ELF-1 (cell line): ENCODE measurements around the gene BMERB1.

Experiments used
- DNase-seq: peaks from one replicate; pipeline ENCODE4 v3.0.0-alpha.2; 2016; ENCODE audit warnings: low read depth, low spot score

The BMERB1 gene

DNA sequence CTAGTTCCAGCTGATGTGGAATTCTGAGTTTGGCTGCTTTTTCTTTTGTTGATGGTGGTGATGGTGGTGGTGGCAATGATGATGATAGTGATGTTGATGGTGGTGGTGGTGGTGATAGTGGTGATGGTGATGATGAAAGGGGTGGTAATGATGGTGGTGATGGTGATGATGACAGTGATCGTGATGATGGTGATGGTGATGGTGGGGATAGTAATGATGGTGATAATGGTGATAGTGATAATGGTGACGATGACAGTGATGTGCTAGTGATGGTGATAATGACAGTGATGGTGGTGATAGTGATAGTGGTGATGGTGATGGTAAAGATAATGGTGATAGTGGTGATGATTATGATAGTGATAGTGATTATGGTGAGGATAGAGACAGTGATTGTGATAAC lies 61.5 kb downstream of the BMERB1 start:
- no peak for DNase-seq

DNA sequence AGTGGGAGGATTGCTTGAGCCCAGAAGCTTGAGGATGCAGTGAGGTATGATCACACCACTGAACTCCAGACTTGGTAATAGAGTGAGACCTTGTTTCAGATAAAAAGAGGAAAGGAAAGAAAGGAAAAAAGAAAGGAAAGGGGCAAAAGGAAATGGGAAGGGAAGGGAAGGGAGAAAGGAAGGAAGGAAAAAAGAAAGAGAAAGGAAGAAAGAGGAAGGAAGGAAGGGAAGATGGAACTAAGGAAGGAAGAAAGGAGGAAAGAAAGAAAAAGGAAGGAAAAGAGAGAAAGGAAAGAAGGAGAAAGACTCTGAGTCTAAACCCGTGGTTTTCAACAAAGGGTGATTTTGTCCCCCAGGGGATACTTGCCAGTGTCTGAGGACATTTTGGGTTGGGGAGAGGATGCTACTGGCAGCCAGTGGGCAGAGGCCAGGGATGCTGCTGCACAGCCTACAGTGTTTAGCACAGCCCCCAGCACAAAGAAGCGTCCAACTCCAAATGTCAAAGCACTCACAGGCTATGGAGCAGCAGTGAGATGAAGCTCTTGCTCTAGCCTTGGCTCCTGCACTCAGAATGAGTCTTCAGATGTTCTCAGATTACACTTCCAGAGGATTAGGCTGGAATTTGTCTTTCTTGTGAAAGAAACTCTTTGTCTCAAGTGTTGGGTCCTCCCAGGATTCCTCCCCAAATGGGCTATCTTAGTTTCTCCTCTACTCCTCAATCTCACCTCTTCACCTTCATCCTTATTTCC lies 64.2 kb downstream of the BMERB1 start:
- DNase-seq: no peak

DNA sequence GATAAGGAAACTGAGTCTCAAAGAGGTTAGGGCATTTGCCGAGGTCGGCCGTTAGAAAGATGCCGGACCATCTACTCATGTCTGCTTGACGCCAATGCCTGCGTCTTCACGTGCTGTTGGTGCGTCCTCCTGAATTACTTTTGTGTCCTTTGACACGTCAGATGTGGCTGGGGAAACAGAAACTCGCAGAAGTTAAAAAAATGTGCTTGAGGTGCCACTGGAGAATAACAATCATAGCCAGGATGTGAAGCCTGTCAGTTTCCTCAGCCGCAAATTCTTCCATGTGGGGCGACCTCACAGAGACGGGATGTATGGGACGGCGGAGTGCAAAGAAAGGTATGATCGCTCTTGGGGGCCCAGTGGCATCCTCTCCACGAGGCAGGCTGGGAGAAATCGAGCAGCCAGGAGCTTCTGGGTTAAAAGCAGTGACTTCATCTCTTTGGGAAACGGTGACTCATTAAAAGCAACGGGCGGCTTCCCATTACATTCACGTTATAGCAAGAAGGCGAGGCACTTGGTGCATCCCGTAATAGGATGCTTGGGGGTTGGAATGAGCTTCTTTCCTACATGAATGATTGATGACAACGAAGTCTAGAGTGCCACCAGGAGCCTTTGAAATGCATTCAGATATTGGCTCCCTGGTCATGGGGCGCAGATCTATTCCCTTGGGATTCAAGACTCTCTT lies 67.8 kb downstream of the BMERB1 start:
- peak; percentile 59 for DNase-seq

DNA sequence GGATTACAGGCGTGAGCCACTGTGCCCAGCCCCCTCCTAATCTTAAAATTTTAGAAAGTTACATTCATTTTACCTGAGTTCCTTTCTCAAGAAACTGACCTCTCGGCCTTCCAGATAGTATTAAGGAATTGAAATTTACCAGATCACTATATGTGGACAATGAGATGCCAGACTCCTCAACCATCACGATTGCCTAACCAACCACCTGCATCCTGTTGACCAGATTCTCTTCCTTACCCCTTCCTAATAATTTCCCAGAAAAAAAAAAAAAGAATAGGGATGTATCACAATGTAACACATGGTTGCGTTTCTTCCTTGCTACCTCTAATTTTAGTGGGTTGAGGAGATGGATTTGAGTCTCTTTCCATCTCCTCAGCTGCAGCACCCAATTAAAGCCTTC lies 72.1 kb downstream of the BMERB1 start:
- no peak for DNase-seq

DNA sequence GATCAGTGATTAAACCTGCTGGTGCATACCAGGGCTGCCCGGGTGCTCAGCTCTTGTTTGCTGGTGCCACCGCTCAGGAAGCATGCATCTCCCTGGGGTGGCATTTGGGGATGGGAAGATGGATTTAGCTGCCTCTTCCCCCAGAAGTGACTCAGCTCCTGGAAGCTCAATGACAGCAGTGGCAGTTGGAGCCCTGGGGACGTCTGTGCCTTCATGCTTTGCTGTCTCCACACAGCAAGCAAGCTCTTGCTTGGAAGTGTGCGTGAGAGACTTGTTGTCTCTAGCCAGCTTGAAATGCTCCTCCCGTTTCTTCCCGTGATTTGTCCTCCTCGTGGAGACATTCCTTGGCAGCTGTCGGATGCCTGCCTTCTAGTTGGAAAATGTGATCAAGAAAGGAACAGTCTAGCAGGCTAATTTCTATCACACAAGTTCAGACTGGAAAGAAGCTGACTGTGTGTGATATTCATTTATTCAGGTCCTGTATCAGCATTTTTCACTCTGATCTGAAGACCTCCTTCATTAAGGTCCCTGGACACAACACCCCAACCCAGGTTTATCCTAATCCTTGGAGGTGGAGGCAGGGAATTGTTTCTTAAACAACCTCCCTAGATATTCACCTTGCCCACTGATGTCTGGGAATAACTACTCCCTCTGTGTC lies 73.0 kb downstream of the BMERB1 start:
- no peak for DNase-seq

DNA sequence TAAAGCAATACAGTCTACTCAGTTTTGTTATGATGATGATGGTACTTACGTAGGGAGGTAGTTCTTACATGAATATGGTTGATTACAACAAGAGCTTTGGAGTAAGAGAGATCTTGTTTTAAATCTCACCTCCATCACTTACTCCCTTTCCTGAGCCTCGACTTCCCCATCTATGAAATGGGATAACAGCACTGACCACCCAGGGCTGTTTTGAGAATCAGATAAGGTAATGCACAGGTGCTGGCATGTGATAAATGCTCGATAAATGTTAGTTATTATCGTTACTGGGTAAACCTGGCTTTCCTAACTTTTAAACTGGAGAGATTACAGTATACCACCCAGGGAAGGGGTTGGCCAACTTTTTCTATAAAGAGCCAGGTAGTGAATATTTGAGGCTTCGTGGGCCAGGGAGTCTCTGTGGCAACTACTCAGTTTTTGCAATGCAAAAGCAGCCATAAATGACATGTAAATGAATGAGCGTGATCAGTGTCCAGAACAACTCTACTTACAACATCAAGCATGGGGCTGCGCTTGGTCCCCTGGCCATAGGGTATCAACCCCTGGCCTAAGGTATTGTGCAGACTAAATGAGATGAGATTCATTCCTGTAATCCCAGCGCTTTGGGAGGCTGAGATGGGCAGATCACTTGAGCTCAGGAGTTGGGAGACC lies 73.7 kb downstream of the BMERB1 start:
- DNase-seq: no peak

DNA sequence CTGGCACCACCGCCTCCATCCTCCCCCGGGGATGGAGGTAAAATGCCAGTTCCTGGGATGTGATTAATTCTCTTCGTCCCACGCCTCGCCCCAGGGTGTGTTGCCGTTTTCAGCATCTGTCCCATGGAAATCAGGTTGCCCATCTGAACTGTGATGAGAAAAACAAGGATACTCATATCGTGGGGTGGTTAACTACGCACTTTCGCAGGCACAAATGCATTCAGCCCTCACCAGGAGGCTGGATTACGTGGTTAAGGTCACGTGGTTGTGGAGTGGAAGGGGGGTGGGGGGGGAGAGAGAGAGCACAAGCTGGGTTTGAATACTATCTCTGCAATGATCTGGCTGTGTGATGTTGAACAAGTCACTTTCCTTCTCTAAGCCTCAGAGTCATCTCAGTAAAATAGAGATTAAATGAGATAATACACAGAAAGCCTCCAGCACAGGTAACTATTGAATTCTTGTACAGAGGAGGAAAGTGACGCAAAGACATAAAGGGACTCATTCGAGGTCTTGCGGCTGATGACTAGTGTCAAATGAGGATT lies 74.7 kb downstream of the BMERB1 start:
- DNase-seq: peak; percentile 31

DNA sequence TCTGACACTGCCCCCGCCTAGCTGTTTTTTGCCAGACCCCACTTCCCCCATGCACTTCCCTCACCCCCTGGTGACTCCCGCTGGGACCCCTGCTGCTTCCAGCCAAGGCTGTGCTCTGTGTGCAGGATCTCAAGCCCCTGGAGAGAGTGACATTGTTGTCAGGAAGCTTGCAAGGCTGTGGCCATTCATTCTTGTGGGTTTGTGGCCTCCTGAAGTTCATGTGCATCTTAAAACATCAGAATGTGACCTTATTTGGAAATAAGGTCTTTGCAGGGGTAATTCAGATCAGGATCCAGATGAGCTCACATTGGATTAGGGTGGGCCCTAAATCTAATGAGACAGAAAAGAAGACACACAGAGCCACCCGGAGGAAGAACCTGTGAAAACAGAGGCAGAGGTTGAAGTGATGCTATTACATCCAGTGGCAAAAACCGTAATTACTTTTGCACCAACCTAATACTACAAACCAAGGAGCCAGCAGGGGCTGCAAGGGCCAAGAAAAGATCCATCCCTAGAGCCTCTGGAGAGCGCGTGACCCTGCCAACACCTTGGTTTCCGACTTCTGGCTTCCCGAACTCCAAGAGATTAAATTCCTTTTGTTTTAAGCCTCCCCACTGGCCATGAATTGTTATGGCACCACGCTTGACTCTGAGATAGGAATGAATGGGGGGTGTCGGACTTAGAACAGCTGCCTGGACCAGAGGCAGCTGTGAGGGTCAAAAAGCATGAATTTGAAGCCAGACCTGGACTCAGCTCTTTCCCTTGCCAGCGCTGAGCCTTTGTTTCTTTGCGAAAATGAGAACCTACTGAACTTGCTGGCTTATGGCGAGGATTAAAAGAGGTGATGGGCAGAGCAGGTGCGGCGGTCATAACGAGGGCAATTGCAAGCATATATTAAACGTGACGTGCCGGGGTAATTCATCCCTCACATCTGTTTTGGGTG lies 75.5 kb downstream of the BMERB1 start:
- peak; percentile 22 for DNase-seq

DNA sequence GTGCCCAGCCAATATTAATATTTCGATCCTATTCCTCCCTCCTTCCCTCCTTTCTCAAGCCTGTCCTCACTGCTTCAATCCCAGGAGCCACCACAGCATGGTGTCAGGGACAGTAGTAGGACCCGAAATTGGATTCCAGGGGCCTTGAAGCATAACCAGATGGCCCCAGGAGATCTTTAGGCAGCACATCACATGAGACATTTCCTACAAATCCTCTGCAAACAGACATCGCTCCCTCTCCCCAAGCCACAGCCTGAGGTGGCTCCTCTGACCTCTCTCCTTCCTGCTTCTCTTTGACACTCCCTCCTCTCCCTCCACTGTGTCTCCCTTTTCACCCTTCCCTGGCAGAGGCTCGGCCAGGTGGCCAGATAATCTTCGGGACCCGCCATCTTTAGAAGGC lies 76.6 kb downstream of the BMERB1 start:
- DNase-seq: no peak

DNA sequence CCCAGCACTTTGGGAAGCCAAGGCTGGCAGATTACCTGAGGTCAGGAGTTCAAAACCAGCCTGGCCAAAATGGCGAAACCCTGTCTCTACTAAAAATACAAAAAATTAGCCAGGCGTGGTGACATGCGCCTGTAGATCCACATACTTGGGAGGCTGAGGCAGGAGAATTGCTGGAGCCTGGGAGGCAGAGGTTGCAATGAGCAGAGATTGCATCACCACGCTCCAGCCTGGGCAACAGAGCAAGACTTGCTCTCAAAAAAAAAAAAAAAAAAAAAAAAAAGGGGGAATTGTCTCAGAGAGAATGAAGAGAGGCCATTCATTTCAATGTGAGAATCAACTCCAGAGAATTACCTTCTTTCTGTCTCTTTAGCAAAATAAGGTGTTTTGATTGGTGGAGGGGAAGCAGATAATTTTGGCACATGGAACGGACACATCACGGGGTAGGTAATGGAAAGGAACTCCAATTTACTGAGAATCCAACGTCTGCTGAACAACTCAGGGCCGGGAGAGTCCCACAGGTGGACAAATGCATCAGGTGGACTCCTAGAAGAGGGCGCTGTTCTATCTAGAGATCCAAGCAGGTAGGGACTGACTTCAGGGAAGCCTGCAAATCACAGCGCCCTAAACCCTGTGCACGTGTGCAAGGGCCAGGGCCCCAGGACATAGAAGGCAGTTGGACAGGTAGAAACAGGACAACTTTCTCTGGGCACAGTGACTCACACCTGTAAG lies 77.5 kb downstream of the BMERB1 start:
- no peak for DNase-seq

DNA sequence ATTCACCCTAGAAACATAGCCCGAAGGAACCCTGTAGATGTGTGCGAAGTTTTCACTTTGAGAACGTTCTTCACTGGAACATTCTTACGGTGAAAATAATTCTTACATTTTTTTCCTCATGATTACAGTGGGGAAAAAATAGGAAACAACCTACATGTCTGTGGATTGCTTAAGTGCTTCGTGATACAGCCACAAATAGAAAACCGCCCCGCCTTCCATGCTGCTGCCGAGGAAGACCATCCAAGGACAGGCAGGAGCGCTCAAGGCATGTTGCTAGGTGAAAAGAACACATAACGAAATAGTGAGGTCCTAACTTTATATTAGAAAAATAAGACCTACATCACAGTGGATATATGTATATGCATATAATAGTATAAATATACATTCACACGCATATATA lies 78.8 kb downstream of the BMERB1 start:
- DNase-seq: no peak

DNA sequence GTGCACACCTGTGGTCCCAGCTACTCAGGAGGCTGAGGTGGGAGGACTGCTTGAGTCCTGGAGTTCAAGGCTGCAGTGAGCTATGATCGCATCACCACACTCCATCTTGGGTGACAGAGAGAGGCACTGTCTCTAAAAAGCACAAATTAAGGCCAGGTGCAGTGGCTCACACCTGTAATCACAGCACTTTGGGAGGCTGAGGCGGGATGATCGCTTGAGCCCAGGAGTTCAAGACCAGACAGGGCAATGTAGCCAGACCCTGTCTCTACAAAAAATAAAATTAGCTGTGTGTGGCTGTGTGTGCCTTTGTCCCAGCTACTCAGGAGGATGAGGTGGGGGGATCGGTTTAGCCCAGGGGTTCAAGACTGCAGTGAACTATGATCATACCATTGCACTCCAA lies 81.6 kb downstream of the BMERB1 start:
- no peak for DNase-seq

DNA sequence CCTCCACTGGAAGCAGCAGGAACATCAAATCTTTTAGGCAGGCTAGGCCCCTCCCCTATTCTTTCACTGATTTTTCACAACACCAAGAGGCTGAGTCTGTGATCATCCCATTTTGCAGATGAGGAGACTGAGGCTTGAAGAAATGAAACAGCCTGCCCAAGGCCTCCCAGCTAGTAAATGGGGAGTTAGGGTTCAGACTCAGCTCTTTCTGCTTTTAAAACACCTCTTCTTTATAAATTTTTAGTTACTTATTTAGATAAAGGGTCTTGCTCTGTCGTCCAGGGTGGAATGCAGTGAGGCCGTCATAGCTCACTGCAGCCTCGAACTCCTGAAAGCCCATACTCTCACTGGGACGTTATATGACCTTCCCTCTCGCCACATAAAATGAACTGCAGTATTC lies 82.2 kb downstream of the BMERB1 start:
- no peak for DNase-seq

DNA sequence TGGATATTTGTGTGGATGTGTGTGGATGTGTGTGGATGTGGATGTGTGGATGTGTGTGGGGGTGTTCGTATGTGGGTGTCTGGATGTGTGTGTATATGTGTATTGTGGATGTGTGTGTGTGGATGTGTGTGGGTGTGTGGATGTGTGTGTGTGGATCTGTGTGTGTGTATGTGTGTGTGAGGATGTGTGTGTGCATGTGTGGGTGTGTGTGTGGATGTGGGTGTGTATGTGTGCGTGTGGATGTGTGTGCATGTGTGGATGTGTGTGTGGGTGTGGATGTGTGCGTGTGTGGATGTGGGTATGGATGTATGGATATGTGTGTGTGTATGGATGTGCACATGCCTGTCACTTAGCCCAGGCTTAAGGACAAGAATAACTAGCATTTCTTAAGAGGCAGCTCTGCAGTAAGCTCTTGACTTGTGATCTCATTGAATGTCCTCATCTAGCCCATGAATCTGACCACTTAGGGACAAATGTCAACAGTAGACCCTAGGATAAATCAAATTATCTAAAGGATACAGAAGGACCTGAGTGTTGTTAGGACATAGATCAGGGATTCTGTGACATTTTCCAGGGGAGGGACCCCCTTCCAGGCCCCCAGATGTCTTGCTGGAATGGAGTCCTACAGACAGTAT lies 83.5 kb downstream of the BMERB1 start:
- DNase-seq: no peak

DNA sequence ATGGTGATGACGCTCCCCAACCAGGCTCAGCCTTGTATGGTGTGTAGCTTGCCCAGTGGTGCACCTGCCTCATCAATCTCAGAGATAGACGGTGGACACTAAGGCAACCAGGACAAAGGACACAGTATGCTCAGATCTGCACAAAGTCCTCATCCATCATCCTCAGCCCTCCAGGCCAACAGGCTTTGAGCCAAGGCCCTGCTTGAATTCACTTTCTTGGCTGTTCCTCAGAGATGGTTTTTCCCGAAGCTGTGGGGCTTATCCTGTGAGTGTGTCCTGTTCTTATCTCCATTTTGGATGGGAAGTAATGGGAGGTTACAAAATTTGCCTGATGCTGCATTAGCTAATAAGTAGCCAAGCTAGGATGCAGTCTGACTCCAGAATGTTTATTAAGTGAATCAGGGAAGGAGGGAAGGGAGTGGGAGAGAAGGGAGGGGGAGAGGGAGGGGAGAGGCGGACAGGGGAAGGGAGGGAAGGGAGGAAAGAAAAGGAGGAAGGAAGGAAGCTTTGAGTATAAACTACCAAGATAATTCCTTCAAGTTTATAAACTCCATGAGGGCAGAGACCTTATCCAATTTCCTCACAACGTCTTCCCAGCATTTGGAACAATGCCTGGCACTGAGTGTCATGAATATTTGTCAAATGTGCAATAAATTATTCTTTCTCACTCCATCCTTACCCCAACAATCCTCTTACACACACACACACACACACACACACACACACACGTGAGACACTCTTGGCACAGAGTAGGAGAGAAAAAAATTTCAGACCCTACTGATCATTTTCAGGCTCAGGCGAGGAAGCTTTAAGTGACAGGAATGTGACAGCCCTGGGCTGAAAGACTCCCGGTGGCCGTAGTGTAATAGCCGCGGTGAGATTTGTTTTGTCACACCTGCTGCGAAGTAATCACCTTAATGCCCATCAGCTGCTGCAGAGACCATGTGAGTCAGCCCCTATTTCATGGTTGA lies 84.3 kb downstream of the BMERB1 start:
- DNase-seq: peak; percentile 47

DNA sequence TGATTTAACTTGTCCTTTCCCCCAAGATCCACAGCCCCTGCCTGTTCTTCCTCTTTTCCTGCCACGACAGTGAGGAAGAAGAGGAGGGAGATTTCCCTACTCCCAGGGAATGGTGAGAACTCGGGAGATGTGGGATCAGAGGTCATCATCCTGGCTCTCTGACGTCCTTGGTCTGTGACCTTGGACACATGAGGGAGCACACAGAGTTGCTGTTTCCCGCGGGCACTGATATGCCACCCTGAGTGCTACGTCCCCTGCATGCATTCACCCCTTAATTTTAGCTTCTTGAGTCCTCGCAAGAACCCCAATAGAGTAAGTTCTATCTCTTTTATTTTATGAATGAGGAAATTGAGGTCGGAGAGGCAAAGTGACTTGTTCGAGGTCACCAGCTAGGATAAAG lies 85.4 kb downstream of the BMERB1 start:
- DNase-seq: no peak

DNA sequence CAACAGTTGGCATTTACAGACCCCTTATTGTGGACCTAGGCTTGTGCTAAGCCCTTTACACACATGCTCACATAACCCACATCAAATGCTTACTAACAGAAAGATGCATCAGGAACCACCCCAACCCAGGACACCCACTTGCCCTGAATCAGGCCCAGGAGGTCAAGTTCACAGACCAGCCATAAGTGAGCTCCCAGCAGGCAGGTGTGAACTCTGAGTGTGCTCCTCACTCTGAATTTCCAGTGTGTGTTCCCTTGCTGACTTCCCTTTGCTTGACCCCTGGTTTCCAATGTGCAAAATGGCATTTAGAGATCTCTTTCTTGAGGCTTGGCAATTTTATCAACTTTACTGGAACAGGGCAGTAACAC lies 87.0 kb downstream of the BMERB1 start:
- DNase-seq: no peak

DNA sequence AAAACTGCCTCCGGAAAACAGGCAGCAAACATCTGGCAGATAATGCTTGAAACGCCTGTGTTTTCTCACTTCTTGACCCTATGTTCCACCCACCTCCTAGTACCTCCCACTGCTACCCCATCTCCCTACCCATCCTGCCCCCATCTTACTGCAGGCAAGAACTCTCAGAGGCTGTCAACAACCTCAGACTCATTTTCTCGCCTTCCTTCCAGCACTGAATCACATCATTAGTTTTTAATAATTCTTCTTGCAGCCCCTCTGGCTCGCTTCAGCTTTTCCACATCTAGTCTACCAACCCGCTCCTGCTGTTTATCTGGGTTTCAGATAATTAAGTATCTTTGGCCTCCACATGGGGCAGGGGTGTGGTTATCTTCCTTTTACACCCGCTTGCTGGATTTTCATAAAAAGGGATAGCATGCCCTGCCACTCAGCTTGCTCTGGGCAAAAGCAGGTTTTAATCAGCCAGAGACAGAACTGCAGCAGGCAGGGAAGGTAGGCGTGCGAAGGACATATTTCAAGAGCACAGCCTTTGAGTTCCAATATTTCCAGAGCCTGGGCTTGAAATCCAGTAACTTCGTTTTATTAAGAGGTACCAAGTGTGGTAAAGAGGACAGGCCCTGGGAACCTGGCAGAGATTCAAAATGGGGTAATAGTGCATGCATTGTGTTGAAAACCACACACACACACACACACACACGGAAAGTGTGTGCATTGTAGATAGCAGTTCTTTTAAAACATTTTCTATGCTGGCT lies 87.5 kb downstream of the BMERB1 start:
- DNase-seq: no peak
